Thyroid gland (tissue), 4 donors: ENCODE data around the gene RND2.

ENCODE experiments used
- CTCF ChIP-seq, 6 experiments: fragments of 200-600 bp in 3 of 6; fragments of 450-650 bp in 3 of 6; sonication (generic) in 3 of 6; IDR thresholded peaks; one replicate each; pipeline ENCODE4 v1.5.1; 2016 to 2019; ENCODE audit warnings: antibody characterized with exemption in 6 of 6, mild to moderate bottlenecking in 2 of 6, inconsistent platforms in 1 of 6, moderate library complexity in 1 of 6
- POLR2A ChIP-seq, 2 donors: fragments of 450-650 bp; IDR thresholded peaks; one replicate each; pipeline ENCODE4 v1.6.1; 2017; ENCODE audit warnings: antibody characterized with exemption in 2 of 2, mild to moderate bottlenecking in 2 of 2, moderate library complexity in 1 of 2

- TF ChIP-seq CTCF (IDR thresholded peaks at IDR 0.05) (peak; percentile 54 to 97 (median 86)), POLR2A (IDR thresholded peaks at IDR 0.05) (peak in 1 of 2 donors; percentile 67)
Measured at GRCh38 chr17:43024407-43025289, at the start of gene RND2.
